Measurements from ENCODE around the gene PI4K2B.

The PI4K2B gene

GRCh38 chr4:25258980-25259578 lies 25.2 kb downstream of the PI4K2B start:
- POLR2A ChIA-PET = no interaction called here
- no peak for DNase-seq (ENCODE audit: extremely low spot score)

DNA sequence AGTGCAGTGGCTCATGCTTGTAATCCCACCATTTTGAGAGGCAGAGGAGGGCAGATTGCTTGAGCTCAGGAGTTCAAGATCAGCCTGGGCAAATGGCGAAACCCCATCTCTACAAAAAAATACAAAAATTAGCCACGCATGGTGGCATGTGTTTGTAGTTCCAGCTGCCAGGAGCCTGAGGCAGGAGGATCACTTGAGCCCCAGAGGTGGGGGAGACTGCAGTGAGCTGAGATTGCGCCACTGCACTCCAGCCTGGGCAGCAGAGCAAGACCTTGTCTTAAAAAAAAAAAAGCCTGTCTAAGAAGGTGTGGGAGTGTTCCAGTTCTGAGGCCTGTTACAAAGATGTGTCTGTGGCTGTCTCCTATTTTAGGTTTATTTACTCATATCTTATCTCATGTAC lies 38.0 kb downstream of the PI4K2B start:
- TF ChIP-seq ZNF384 (IDR thresholded peaks at IDR 0.05) (no peak), ELF4 (IDR thresholded peaks at IDR 0.05) (no peak), CTBP1 (IDR thresholded peaks at IDR 0.05; ENCODE audit: borderline replicate concordance) (no peak), FOXM1 (IDR thresholded peaks at IDR 0.05; ENCODE audit: borderline replicate concordance) (no peak), TARDBP (IDR thresholded peaks at IDR 0.05) (no peak), L3MBTL2 (conservative IDR thresholded peaks at IDR 0.05) (no peak), SUZ12 (IDR thresholded peaks at IDR 0.05) (no peak), SP1 (IDR thresholded peaks at IDR 0.05) (no peak), BHLHE40 (IDR thresholded peaks at IDR 0.05; ENCODE audit: borderline replicate concordance) (no peak), FOXA1 (IDR thresholded peaks at IDR 0.05) (no peak), HDGF (IDR thresholded peaks at IDR 0.05; ENCODE audit: borderline replicate concordance) (no peak), PKNOX1 (IDR thresholded peaks at IDR 0.05) (no peak), LEF1 (IDR thresholded peaks at IDR 0.05; ENCODE audit: borderline replicate concordance) (no peak), FOXK2 (IDR thresholded peaks at IDR 0.05) (no peak), NFRKB (IDR thresholded peaks at IDR 0.05) (no peak), ARNT (IDR thresholded peaks at IDR 0.05) (no peak)
- DNase-seq (ENCODE audit: extremely low spot score) = no peak
- CTCF ChIA-PET = no interaction called here
- POLR2A ChIA-PET = no interaction called here

More at GRCh38 chr4:25258980-25259578, 25.2 kb downstream of the PI4K2B start:
- CTCF ChIA-PET = no interaction called here
- TF ChIP-seq SUZ12 (IDR thresholded peaks at IDR 0.05) = no peak

GRCh38 chr4:25280210-25280609 lies 46.4 kb downstream of the PI4K2B start:
- DNase-seq (ENCODE audit: extremely low spot score) = no peak
- CTCF ChIA-PET = no interaction called here
- POLR2A ChIA-PET = no interaction called here
- TF ChIP-seq SP1 (IDR thresholded peaks at IDR 0.05) (no peak), PKNOX1 (IDR thresholded peaks at IDR 0.05) (no peak), SUZ12 (IDR thresholded peaks at IDR 0.05) (no peak), FOXK2 (IDR thresholded peaks at IDR 0.05) (no peak), BHLHE40 (IDR thresholded peaks at IDR 0.05; ENCODE audit: borderline replicate concordance) (no peak), FOXM1 (IDR thresholded peaks at IDR 0.05; ENCODE audit: borderline replicate concordance) (no peak), LEF1 (IDR thresholded peaks at IDR 0.05; ENCODE audit: borderline replicate concordance) (no peak), CTBP1 (IDR thresholded peaks at IDR 0.05; ENCODE audit: borderline replicate concordance) (no peak), TARDBP (IDR thresholded peaks at IDR 0.05) (no peak), NFRKB (IDR thresholded peaks at IDR 0.05) (no peak), HDGF (IDR thresholded peaks at IDR 0.05; ENCODE audit: borderline replicate concordance) (no peak), ELF4 (IDR thresholded peaks at IDR 0.05) (no peak), ARNT (IDR thresholded peaks at IDR 0.05) (no peak), ZNF384 (IDR thresholded peaks at IDR 0.05) (no peak), L3MBTL2 (conservative IDR thresholded peaks at IDR 0.05) (no peak), FOXA1 (IDR thresholded peaks at IDR 0.05) (no peak)

- TF ChIP-seq SUZ12 (IDR thresholded peaks at IDR 0.05) (no peak), SP1 (IDR thresholded peaks at IDR 0.05) (no peak), LEF1 (IDR thresholded peaks at IDR 0.05; ENCODE audit: borderline replicate concordance) (no peak), TARDBP (IDR thresholded peaks at IDR 0.05) (no peak), FOXA1 (IDR thresholded peaks at IDR 0.05) (no peak), PKNOX1 (IDR thresholded peaks at IDR 0.05) (no peak), NFRKB (IDR thresholded peaks at IDR 0.05) (no peak), L3MBTL2 (conservative IDR thresholded peaks at IDR 0.05) (no peak), FOXK2 (IDR thresholded peaks at IDR 0.05) (no peak), BHLHE40 (IDR thresholded peaks at IDR 0.05; ENCODE audit: borderline replicate concordance) (no peak), FOXM1 (IDR thresholded peaks at IDR 0.05; ENCODE audit: borderline replicate concordance) (no peak), CTBP1 (IDR thresholded peaks at IDR 0.05; ENCODE audit: borderline replicate concordance) (no peak), ARNT (IDR thresholded peaks at IDR 0.05) (no peak)
- DNase-seq (ENCODE audit: extremely low spot score) = no peak
- ChIA-PET POLR2A (no interaction called here), CTCF (interaction anchor here (0.6 kb wide), 1 partner anchor 84 kb away, joined by 4 read pairs; no protein-coding TSS in a partner anchor)
Measured at GRCh38 chr4:25283948-25284347, 50.1 kb downstream of the PI4K2B start.

DNA sequence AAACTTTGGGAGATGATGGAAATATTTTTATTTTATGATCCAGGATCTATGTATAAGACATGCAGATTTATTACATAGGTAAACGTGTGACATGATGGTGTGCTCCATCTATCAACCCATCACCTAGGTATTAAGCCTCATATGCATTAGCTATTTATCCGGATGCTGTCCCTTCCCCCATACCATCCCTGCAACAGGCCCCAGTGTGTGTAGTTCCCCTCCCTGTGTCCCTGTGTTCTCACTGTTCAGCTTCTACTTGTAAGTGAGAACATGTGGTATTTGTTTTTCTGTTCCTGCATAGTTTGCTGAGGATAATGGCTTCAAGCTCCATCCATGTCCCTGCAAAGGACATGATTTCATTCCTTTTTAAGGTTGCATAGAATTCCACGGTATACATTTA lies 50.6 kb downstream of the PI4K2B start:
- TF ChIP-seq FOXA1 (IDR thresholded peaks at IDR 0.05) = no peak
- no peak for TF ChIP-seq FOXK2 (IDR thresholded peaks at IDR 0.05)
- TF ChIP-seq SUZ12 (IDR thresholded peaks at IDR 0.05) = no peak
- TF ChIP-seq PKNOX1 (IDR thresholded peaks at IDR 0.05) = no peak
- no peak for TF ChIP-seq SP1 (IDR thresholded peaks at IDR 0.05)
- TF ChIP-seq HDGF (IDR thresholded peaks at IDR 0.05; ENCODE audit: borderline replicate concordance) = no peak
- no peak for TF ChIP-seq BHLHE40 (IDR thresholded peaks at IDR 0.05; ENCODE audit: borderline replicate concordance)
- TF ChIP-seq NFRKB (IDR thresholded peaks at IDR 0.05) = no peak
- no peak for TF ChIP-seq ZNF384 (IDR thresholded peaks at IDR 0.05)
- TF ChIP-seq CTBP1 (IDR thresholded peaks at IDR 0.05; ENCODE audit: borderline replicate concordance) = no peak
- no peak for TF ChIP-seq L3MBTL2 (conservative IDR thresholded peaks at IDR 0.05)
- no peak for TF ChIP-seq ARNT (IDR thresholded peaks at IDR 0.05)
- TF ChIP-seq ELF4 (IDR thresholded peaks at IDR 0.05) = no peak
- TF ChIP-seq TARDBP (IDR thresholded peaks at IDR 0.05) = no peak
- TF ChIP-seq FOXM1 (IDR thresholded peaks at IDR 0.05; ENCODE audit: borderline replicate concordance) = no peak
- ChIA-PET CTCF (no interaction called here), POLR2A (no interaction called here)
- DNase-seq (ENCODE audit: extremely low spot score) = no peak

Measured in HEK293T (cell line).